Mucosa of descending colon (tissue), 3 donors: ENCODE data around the gene ZNF205. TPM values are rescaled to one million over a fixed set of nuclear protein-coding genes. Genes with fewer than 3 reads are reported as not detected.
A peak's percentile ranks its signal among the peaks of the same experiment; 100 is the strongest.
"Not testable (repeated sequence)": the region's sequence is repeated elsewhere in the genome, so short reads cannot be mapped to it uniquely, and the experiment has no call there.

ENCODE experiments used
- ATAC-seq: fragments of 200-7000 bp; cut with Tn5 transposase; one replicate; pipeline ENCODE4 v1.9.1; 2020; ENCODE audit warnings: mild to moderate bottlenecking, moderate library complexity
- DNase-seq, 3 donors: peaks; one replicate each; pipeline ENCODE4 v3.0.0-alpha.2; 2020
- H3K36me3 ChIP-seq: fragments of 200-600 bp; one replicate; pipeline ENCODE4 v1.8.0; 2021; ENCODE audit warnings: low read depth, mild to moderate bottlenecking
- H3K4me1 ChIP-seq: fragments of 200-600 bp; one replicate; pipeline ENCODE4 v1.8.0; 2021; ENCODE audit warnings: low read depth, mild to moderate bottlenecking
- H3K4me3 ChIP-seq: fragments of 200-600 bp; one replicate; pipeline ENCODE4 v1.8.0; 2021; ENCODE audit warnings: mild to moderate bottlenecking
- H3K9me3 ChIP-seq: fragments of 200-600 bp; one replicate; pipeline ENCODE4 v1.8.0; 2021; ENCODE audit warnings: mild to moderate bottlenecking
- intact Hi-C, 2 donors: fragments of 100-400 bp; cut with DNase I in 1 of 2; cut with micrococcal nuclease in 1 of 2; formaldehyde crosslinking; loops; one replicate each; pipeline versions ENCODE4 v1.11.0 to v1.11.1; 2022; cut with DNase I, micrococcal nuclease
- total RNA-seq, 3 donors: library from RNA; stranded (reverse); fragmentation: NEBNext Ultra II Directional in 2 of 3; extraction: Animal tissue kit (Norgen Biotek cat#: 25700) in 2 of 3; gene quantifications; one replicate each; pipeline versions ENCODE4 v1.2.1 to v1.2.4, GENCODE V29; 2021 to 2023
- TF ChIP-seq, protein P1 (sequence below): fragments of 200-600 bp; IDR thresholded peaks from one replicate; pipeline ENCODE4 v1.8.0; 2022; ENCODE audit warnings: antibody characterized with exemption, mild to moderate bottlenecking
- donor health status: DM: no; HTN: no; CAD: no; lungs with moderate emphysema.
- donor health status: DM: no; HTN: no; CAD: no.
- donor health status: DM: no; HTN: yes; CAD: no.

Gene ZNF205
- total RNA-seq, 3 donors from 2014 or later = 8.5 to 10.2 (median 10.2) TPM

DNA sequence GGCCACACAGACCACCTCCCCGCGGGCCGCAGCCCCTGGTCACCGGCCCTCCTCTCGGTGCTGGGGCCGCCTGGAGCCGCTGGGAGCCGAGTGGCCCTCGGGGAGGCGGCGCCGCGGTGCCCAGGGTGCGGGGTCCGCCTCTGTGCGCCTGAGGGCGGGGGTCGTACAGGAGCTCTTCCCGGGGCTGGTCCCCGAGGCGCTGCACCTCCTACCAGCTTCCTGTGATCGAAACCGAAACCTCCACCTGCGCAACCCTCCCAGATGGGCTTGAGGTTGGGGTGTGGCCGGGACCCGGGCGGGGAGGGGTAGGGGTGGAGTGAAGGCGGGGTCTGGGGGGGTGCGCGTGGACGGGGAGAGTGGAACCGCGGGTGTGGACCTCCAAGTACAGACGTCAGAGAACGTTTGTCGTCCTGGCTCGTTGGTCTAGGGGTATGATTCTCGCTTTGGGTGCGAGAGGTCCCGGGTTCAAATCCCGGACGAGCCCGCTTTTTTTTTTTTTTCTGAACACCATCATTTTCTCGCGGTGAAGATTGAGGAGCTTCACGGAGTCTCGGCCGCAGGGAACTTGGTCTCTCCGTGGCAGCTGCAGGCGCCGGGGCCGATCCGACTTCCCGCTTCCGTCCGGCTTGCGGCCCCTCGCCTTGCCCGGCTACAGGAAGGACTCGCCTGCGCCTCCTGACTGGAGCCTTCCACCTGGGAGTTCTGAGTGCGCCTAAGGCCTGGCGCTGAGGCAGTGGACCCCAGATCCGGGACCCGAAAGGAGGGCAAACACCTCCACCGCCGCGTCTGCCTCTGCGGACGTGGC, 46.3 kb downstream of the ZNF205 start:
- Histone ChIP-seq H3K4me1 (peaks cover 9% of the 10 kb centered on the region), H3K9me3 (no peaks in the 10 kb centered on the region), H3K36me3 (no peaks in the 10 kb centered on the region), H3K4me3 (peak overlapping the region; percentile 59)
- peak; percentile 91 for ATAC-seq
- TF ChIP-seq, protein P1, sequence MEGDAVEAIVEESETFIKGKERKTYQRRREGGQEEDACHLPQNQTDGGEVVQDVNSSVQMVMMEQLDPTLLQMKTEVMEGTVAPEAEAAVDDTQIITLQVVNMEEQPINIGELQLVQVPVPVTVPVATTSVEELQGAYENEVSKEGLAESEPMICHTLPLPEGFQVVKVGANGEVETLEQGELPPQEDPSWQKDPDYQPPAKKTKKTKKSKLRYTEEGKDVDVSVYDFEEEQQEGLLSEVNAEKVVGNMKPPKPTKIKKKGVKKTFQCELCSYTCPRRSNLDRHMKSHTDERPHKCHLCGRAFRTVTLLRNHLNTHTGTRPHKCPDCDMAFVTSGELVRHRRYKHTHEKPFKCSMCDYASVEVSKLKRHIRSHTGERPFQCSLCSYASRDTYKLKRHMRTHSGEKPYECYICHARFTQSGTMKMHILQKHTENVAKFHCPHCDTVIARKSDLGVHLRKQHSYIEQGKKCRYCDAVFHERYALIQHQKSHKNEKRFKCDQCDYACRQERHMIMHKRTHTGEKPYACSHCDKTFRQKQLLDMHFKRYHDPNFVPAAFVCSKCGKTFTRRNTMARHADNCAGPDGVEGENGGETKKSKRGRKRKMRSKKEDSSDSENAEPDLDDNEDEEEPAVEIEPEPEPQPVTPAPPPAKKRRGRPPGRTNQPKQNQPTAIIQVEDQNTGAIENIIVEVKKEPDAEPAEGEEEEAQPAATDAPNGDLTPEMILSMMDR = no peak
- intact Hi-C loops = no loop called here
- DNase-seq = peak; percentile 92 to 95 (median 94)

GRCh38 chr16:3161235-3162018, 49.0 kb downstream of the ZNF205 start:
- no peaks in the 10 kb centered on the region for H3K9me3 ChIP-seq
- no peak overlapping the region for H3K4me3 ChIP-seq
- peak; percentile 60 to 70 (median 69) for DNase-seq
- TF ChIP-seq, protein P1 = no peak
- no peaks in the 10 kb centered on the region for H3K36me3 ChIP-seq
- ATAC-seq = peak; percentile 17
- H3K4me1 ChIP-seq = peaks cover 9% of the 10 kb centered on the region
- intact Hi-C loops = no loop called here

- TF ChIP-seq, protein P1 = no peak
- ATAC-seq (no peak), DNase-seq (no peak)
- no peaks in the 10 kb centered on the region for H3K36me3 ChIP-seq
- peaks cover 9% of the 10 kb centered on the region for H3K4me1 ChIP-seq
- no peak overlapping the region for H3K4me3 ChIP-seq
- H3K9me3 ChIP-seq = no peaks in the 10 kb centered on the region
- intact Hi-C loops = no loop called here
Measured at GRCh38 chr16:3164121-3164991, 52.0 kb downstream of the ZNF205 start.

- intact Hi-C loops = no loop called here
- Histone ChIP-seq H3K4me1 (peaks cover 7% of the 10 kb centered on the region), H3K36me3 (no peaks in the 10 kb centered on the region), H3K4me3 (no peak overlapping the region), H3K9me3 (no peaks in the 10 kb centered on the region)
- DNase-seq = no peak
- TF ChIP-seq, protein P1 = no peak
- ATAC-seq = no peak
Measured at GRCh38 chr16:3165111-3165822, 52.9 kb downstream of the ZNF205 start.

- ATAC-seq = no peak
- DNase-seq = no peak
Measured at GRCh38 chr16:3166505-3166886, 54.1 kb downstream of the ZNF205 start.

GRCh38 chr16:3168729-3169128, 56.3 kb downstream of the ZNF205 start:
- H3K4me3 ChIP-seq, DNase-seq, H3K9me3 ChIP-seq, H3K36me3 ChIP-seq, intact Hi-C loops, ATAC-seq: not testable (repeated sequence)
- peaks cover 15% of the 10 kb centered on the region for H3K4me1 ChIP-seq

More at GRCh38 chr16:3166505-3166886, 54.1 kb downstream of the ZNF205 start:
- no peaks in the 10 kb centered on the region for H3K9me3 ChIP-seq
- TF ChIP-seq, protein P1 = no peak
- H3K4me3 ChIP-seq = no peak overlapping the region
- H3K4me1 ChIP-seq = peaks cover 14% of the 10 kb centered on the region
- H3K36me3 ChIP-seq = no peaks in the 10 kb centered on the region
- intact Hi-C loops = no loop called here
